HEK293T (cell line): ENCODE results near the gene RSU1.

Experiments used
- CTCF ChIA-PET: fragments of 350-600 bp; formaldehyde crosslinking; extraction: SDS; loops from one replicate; lab custom pipeline; 2021; ENCODE audit warnings: antibody characterized with exemption, inconsistent platforms; lab: Yijun Ruan, JAX
- POLR2A ChIA-PET: fragments of 350-600 bp; formaldehyde crosslinking; extraction: SDS; loops from one replicate; lab custom pipeline; 2020; ENCODE audit warnings: antibody characterized with exemption, inconsistent platforms; lab: Yijun Ruan, JAX
- DNase-seq: peaks from one replicate; pipeline ENCODE4 v3.0.0; 2012; ENCODE audit warnings: mixed read lengths; ENCODE audit errors: extremely low spot score
- ARNT ChIP-seq: fragments of 450-650 bp; IDR thresholded peaks from 2 replicates; pipeline ENCODE4 v1.6.1; 2017; ENCODE audit warnings: mild to moderate bottlenecking
- BHLHE40 ChIP-seq: fragments of 450-650 bp; IDR thresholded peaks from 2 replicates; pipeline ENCODE4 v1.6.1; 2016; ENCODE audit warnings: mild to moderate bottlenecking, moderate library complexity, borderline replicate concordance
- CTBP1 ChIP-seq: fragments of 450-650 bp; IDR thresholded peaks from 2 replicates; pipeline ENCODE4 v1.6.1; 2016; ENCODE audit warnings: borderline replicate concordance
- ELF4 ChIP-seq: fragments of 450-650 bp; IDR thresholded peaks from 2 replicates; pipeline ENCODE4 v1.6.1; 2017; ENCODE audit warnings: antibody characterized with exemption
- FOXA1 ChIP-seq: fragments of 450-650 bp; IDR thresholded peaks from 2 replicates; pipeline ENCODE4 v1.6.1; 2016; ENCODE audit warnings: mild to moderate bottlenecking
- FOXK2 ChIP-seq: fragments of 450-650 bp; IDR thresholded peaks from 2 replicates; pipeline ENCODE4 v1.6.1; 2016; ENCODE audit warnings: mild to moderate bottlenecking
- FOXM1 ChIP-seq: fragments of 450-650 bp; IDR thresholded peaks from 2 replicates; pipeline ENCODE4 v1.6.1; 2017; ENCODE audit warnings: mild to moderate bottlenecking, borderline replicate concordance
- HDGF ChIP-seq: fragments of 450-650 bp; IDR thresholded peaks from 2 replicates; pipeline ENCODE4 v1.6.1; 2017; ENCODE audit warnings: antibody characterized with exemption, borderline replicate concordance
- L3MBTL2 ChIP-seq: fragments of 450-650 bp; conservative IDR thresholded peaks from 2 replicates; pipeline ENCODE4 v1.6.1; 2016; ENCODE audit warnings: mild to moderate bottlenecking
- LEF1 ChIP-seq: fragments of 450-650 bp; IDR thresholded peaks from 2 replicates; pipeline ENCODE4 v1.6.1; 2017; ENCODE audit warnings: mild to moderate bottlenecking, borderline replicate concordance
- NFRKB ChIP-seq: fragments of 450-650 bp; IDR thresholded peaks from 2 replicates; pipeline ENCODE4 v1.6.1; 2016; ENCODE audit warnings: mild to moderate bottlenecking, moderate library complexity
- PKNOX1 ChIP-seq: fragments of 450-650 bp; IDR thresholded peaks from 2 replicates; pipeline ENCODE4 v1.6.1; 2016
- SP1 ChIP-seq: fragments of 450-650 bp; IDR thresholded peaks from 2 replicates; pipeline ENCODE4 v1.6.1; 2017
- SUZ12 ChIP-seq: fragments of 450-650 bp; IDR thresholded peaks from 2 replicates; pipeline ENCODE4 v1.6.1; 2016; ENCODE audit warnings: mild to moderate bottlenecking
- TARDBP ChIP-seq: fragments of 450-650 bp; IDR thresholded peaks from 2 replicates; pipeline ENCODE4 v1.6.1; 2016
- ZNF384 ChIP-seq: fragments of 450-650 bp; IDR thresholded peaks from 2 replicates; pipeline ENCODE4 v1.6.1; 2016

Gene RSU1

DNA sequence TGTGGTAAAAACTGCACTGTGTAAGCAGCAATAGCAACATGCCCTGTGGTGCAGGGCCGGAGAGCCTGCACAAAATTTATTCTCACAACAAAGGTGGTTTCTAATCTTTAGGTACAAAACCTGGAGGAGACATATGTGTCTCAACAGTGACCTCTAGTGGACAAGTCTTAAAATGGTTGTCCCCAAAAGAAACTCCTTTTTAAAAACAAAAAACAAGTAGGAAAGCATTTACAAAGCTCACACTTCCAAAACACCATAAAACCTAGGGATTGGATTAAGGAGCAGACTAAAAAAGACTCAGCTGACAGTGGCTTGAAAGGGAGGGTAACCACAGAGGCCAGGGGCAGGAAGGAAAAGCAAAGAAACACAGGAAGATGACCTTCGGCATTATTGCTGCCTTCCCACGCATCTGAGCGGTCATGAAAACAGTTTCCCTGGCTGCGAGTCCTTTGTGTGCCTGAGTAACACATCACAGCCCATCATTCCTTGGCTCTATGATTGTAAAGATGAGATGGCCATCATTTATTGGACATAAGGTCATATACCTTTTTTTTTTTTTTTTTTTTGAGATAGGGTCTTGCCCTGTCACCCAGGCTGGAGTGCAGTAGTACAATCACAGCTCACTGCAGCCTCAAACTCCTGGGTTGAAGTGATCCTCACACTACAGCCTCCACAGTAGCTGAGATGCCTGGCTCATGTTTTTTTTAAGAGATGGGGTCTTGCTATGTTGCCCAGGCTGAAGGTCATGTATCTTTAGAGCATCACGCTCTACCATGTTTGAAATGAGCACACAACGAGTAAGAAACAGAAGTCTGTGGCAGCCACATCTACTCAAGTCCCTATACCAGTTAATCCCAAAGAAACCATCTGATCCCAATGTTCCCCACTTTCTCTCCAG lies 39.5 kb downstream of the RSU1 start:
- ChIA-PET POLR2A (no interaction called here), CTCF (interaction anchor here (0.6 to 1.0 kb wide), 7 partner anchors 37 to 1375 kb away, joined by 3 to 4 read pairs (median 3); no protein-coding TSS in a partner anchor)
- DNase-seq: peak; percentile 65
- TF ChIP-seq FOXM1 (no peak), SP1 (no peak), FOXK2 (no peak), ARNT (no peak), FOXA1 (no peak), TARDBP (no peak), SUZ12 (no peak), BHLHE40 (no peak), PKNOX1 (no peak)

DNA sequence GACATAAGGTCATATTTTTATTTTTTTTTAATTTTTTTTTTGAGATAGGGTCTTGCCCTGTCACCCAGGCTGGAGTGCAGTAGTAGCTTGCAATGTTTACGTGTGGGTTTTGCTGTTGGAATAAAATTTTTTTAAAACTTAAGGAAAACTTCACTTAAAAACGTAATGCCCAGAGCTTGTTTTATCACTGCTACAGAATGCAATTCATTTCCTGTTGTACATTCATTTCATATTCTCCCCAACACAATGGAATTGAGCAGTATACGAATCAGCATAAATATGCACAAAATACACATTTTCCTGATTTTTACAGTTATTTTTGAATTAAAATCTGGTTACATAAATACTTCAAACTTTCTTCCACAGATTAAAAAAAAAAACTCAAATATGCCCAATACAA lies 40.3 kb downstream of the RSU1 start:
- TF ChIP-seq ELF4 (no peak), SUZ12 (no peak), ZNF384 (no peak), FOXK2 (no peak), NFRKB (no peak), ARNT (no peak), TARDBP (no peak), L3MBTL2 (no peak), BHLHE40 (no peak)
- no peak for DNase-seq
- ChIA-PET CTCF (interaction anchor here (0.6 kb wide), 1 partner anchor 1352 kb away, joined by 3 read pairs; no protein-coding TSS in a partner anchor), POLR2A (no interaction called here)

DNA sequence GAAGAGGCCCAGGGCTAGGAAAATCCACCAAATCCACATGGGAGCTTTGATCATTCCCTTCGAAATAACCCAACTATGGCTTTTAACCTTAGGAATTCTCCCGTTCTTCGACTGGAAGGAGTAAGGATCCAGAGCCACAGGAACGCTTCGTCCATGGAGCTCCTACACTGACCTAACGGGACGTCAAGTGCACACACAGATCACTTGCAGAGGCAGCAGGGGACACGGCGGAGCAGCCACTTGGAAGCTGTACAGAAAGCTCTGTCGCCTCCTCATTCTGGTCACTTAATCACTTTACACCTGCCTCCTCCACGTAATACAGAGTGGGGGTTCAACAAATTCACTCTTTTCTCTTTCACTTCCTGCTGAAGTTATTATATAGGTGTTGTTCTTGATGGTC lies 43.9 kb downstream of the RSU1 start:
- no peak for TF ChIP-seq ZNF384
- TF ChIP-seq CTBP1: no peak
- TF ChIP-seq PKNOX1: no peak
- TF ChIP-seq TARDBP: no peak
- TF ChIP-seq SP1: no peak
- ChIA-PET POLR2A (no interaction called here), CTCF (no interaction called here)
- DNase-seq: no peak

DNA sequence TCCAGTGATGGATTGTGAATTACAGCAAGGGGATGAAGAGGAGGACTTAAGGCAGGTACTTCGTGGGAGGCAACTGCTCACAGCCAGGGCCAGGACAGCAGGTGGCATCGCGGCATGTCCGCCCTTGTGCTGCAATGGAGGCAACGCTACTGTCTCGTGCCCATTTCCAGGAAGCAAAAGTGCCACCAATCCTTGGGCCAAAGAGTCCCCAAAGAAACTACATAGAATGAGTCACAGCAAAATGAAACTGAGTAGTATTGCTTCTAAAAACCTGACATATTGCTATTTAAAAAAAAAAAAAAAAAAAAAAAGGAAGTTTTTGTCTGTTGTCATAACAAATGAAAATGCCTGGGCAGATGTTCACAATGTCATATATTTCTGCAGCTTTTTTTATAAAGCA lies 46.6 kb downstream of the RSU1 start:
- TF ChIP-seq L3MBTL2: no peak
- TF ChIP-seq BHLHE40: no peak
- DNase-seq: no peak
- CTCF ChIA-PET: no interaction called here
- POLR2A ChIA-PET: no interaction called here

GRCh38 chr10:16770141-16770540 lies 47.1 kb downstream of the RSU1 start:
- POLR2A ChIA-PET: no interaction called here
- DNase-seq: no peak
- CTCF ChIA-PET: interaction anchor here (0.6 kb wide), 1 partner anchor 262 kb away, joined by 3 read pairs; no protein-coding TSS in a partner anchor
- no peak for TF ChIP-seq ZNF384
- no peak for TF ChIP-seq HDGF
- no peak for TF ChIP-seq FOXK2
- TF ChIP-seq FOXA1: no peak
- TF ChIP-seq FOXM1: no peak
- TF ChIP-seq ARNT: no peak
- no peak for TF ChIP-seq NFRKB
- no peak for TF ChIP-seq CTBP1
- no peak for TF ChIP-seq SUZ12

DNA sequence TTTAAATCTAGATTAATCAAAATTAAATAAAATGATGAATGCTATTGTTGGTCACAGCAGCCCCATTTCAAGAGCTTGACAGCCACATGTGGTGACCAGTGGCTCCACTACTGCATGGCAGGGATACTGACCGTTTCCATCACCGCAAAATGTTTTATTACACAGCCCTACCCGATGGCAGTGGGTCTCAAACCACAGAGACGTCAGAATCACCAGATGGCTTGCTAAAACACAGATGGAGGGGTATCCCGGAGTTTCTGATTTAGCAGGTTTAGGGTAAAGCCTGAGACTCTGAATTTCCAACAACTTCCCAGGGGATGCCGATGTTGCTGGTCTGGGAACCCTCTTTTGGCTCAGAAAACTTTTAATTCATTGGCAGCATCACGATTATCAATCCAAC lies 47.9 kb downstream of the RSU1 start:
- TF ChIP-seq FOXA1: no peak
- no peak for TF ChIP-seq SUZ12
- TF ChIP-seq HDGF: no peak
- TF ChIP-seq TARDBP: no peak
- TF ChIP-seq LEF1: no peak
- no peak for TF ChIP-seq SP1
- no peak for TF ChIP-seq PKNOX1
- no peak for TF ChIP-seq CTBP1
- TF ChIP-seq ZNF384: no peak
- TF ChIP-seq NFRKB: no peak
- no peak for TF ChIP-seq L3MBTL2
- no peak for TF ChIP-seq FOXM1
- no peak for DNase-seq
- CTCF ChIA-PET: no interaction called here
- POLR2A ChIA-PET: no interaction called here

- TF ChIP-seq L3MBTL2 (no peak), LEF1 (no peak), NFRKB (no peak), CTBP1 (no peak), ELF4 (no peak), BHLHE40 (no peak), FOXM1 (no peak), FOXA1 (no peak), TARDBP (no peak), SP1 (no peak), ARNT (no peak), SUZ12 (no peak), FOXK2 (no peak), ZNF384 (no peak), PKNOX1 (no peak)
These were observed 48.5 kb downstream of the RSU1 start for GRCh38 chr10:16768702-16769101.

More at GRCh38 chr10:16768702-16769101, 48.5 kb downstream of the RSU1 start:
- DNase-seq: no peak
- POLR2A ChIA-PET: no interaction called here
- CTCF ChIA-PET: no interaction called here
